Suprapubic skin (tissue), 4 donors: Measurements from ENCODE around the gene MAGEF1. TPM values are rescaled to one million over a fixed set of nuclear protein-coding genes. Genes with fewer than 3 reads are reported as not detected.

ENCODE experiments used
- DNase-seq, 2 donors: peaks; one replicate each; pipeline ENCODE4 v3.0.0-alpha.2; 2019; ENCODE audit warnings: low spot score in 2 of 2
- H3K27ac ChIP-seq: fragments of 200-600 bp; sonication (generic); one replicate; pipeline ENCODE4 v1.5.1; 2019
- H3K27me3 ChIP-seq: fragments of 200-600 bp; sonication (generic); one replicate; pipeline ENCODE4 v1.5.1; 2019
- H3K36me3 ChIP-seq: fragments of 200-600 bp; sonication (generic); one replicate; pipeline ENCODE4 v1.5.1; 2019
- H3K4me1 ChIP-seq: fragments of 200-600 bp; sonication (generic); one replicate; pipeline ENCODE4 v1.5.1; 2019
- H3K4me3 ChIP-seq: fragments of 200-600 bp; sonication (generic); one replicate; pipeline ENCODE4 v1.5.1; 2019; ENCODE audit warnings: mild to moderate bottlenecking
- H3K9me3 ChIP-seq: fragments of 200-600 bp; sonication (generic); one replicate; pipeline ENCODE4 v1.5.1; 2019
- CTCF ChIP-seq, 2 donors: fragments of 200-600 bp in 1 of 2; fragments of 450-650 bp in 1 of 2; sonication (generic) in 1 of 2; IDR thresholded peaks; one replicate each; pipeline ENCODE4 v1.5.1; 2016 to 2019; ENCODE audit warnings: antibody characterized with exemption in 2 of 2, mild to moderate bottlenecking in 1 of 2, moderate library complexity in 1 of 2
- EP300 ChIP-seq: sonication (generic); formaldehyde crosslinking; IDR thresholded peaks from one replicate; pipeline ENCODE4 v1.6.1; 2017; ENCODE audit warnings: antibody characterized with exemption
- POLR2A ChIP-seq, 2 donors: fragments of 450-650 bp; IDR thresholded peaks; one replicate each; pipeline ENCODE4 v1.6.1; 2017; ENCODE audit warnings: antibody characterized with exemption in 2 of 2, mild to moderate bottlenecking in 2 of 2, moderate library complexity in 2 of 2
- POLR2AphosphoS5 ChIP-seq, 3 donors: sonication (generic); formaldehyde crosslinking; IDR thresholded peaks; one replicate each; pipeline ENCODE4 v1.6.1; 2017; ENCODE audit warnings: antibody characterized with exemption in 3 of 3
- WGBS: methylation state at CpG from one replicate; pipeline ENCODE4 v1.1.5; 2018; 5-methylcytosine and 5-hydroxymethylcytosine counted together
- total RNA-seq, 4 donors: library from RNA; depleted of rRNA; stranded (reverse); fragments of >200 nt; gene quantifications; one replicate each; pipeline ENCODE4 v1.1.0, GENCODE V29; 2016

Gene MAGEF1
- total RNA-seq, 4 donors from 2014 or later: 12.8 to 26.5 (median 17.7) TPM

- no peaks in the 10 kb centered on the region for H3K36me3 ChIP-seq
- no peak for DNase-seq
- H3K27me3 ChIP-seq: no peaks in the 10 kb centered on the region
- H3K27ac ChIP-seq: no peak overlapping the region
- no peaks in the 10 kb centered on the region for H3K9me3 ChIP-seq
- peaks cover 5% of the 10 kb centered on the region for H3K4me1 ChIP-seq
- H3K4me3 ChIP-seq: no peak overlapping the region
- 94% methylated on average over 7 of the region's 11 CpGs for WGBS
- TF ChIP-seq POLR2AphosphoS5 (IDR thresholded peaks at IDR 0.05) (no peak), POLR2A (IDR thresholded peaks at IDR 0.05) (no peak)
These were observed 29.2 kb downstream of the MAGEF1 start for GRCh38 chr3:184682671-184683070.

GRCh38 chr3:184680385-184681345 lies 31.2 kb downstream of the MAGEF1 start:
- Histone ChIP-seq H3K4me1 (no peaks in the 10 kb centered on the region), H3K27ac (no peak overlapping the region), H3K27me3 (no peaks in the 10 kb centered on the region), H3K36me3 (no peaks in the 10 kb centered on the region), H3K9me3 (no peaks in the 10 kb centered on the region), H3K4me3 (no peak overlapping the region)
- DNase-seq: no peak
- no peak for TF ChIP-seq POLR2AphosphoS5 (IDR thresholded peaks at IDR 0.05)
- no peak for TF ChIP-seq POLR2A (IDR thresholded peaks at IDR 0.05)
- TF ChIP-seq EP300: no peak
- TF ChIP-seq CTCF (IDR thresholded peaks at IDR 0.05): no peak
- WGBS: 90% methylated on average over 10 of the region's 10 CpGs

GRCh38 chr3:184679056-184679816 lies 32.6 kb downstream of the MAGEF1 start:
- no peak for TF ChIP-seq POLR2A (IDR thresholded peaks at IDR 0.05)
- TF ChIP-seq POLR2AphosphoS5 (IDR thresholded peaks at IDR 0.05): no peak
- TF ChIP-seq EP300: no peak
- TF ChIP-seq CTCF (IDR thresholded peaks at IDR 0.05): no peak
- H3K27me3 ChIP-seq: no peaks in the 10 kb centered on the region
- H3K27ac ChIP-seq: no peak overlapping the region
- H3K4me3 ChIP-seq: no peak overlapping the region
- H3K4me1 ChIP-seq: no peaks in the 10 kb centered on the region
- H3K36me3 ChIP-seq: no peaks in the 10 kb centered on the region
- no peaks in the 10 kb centered on the region for H3K9me3 ChIP-seq
- no peak for DNase-seq
- WGBS: 80% methylated on average over 11 of the region's 24 CpGs

GRCh38 chr3:184678317-184679055 lies 33.4 kb downstream of the MAGEF1 start:
- 95% methylated on average over 14 of the region's 16 CpGs for WGBS
- no peaks in the 10 kb centered on the region for H3K9me3 ChIP-seq
- no peak overlapping the region for H3K27ac ChIP-seq
- no peaks in the 10 kb centered on the region for H3K36me3 ChIP-seq
- H3K4me3 ChIP-seq: no peak overlapping the region
- TF ChIP-seq EP300 (no peak), POLR2A (IDR thresholded peaks at IDR 0.05) (no peak), CTCF (IDR thresholded peaks at IDR 0.05) (no peak), POLR2AphosphoS5 (IDR thresholded peaks at IDR 0.05) (no peak)
- DNase-seq: no peak
- H3K27me3 ChIP-seq: no peaks in the 10 kb centered on the region
- H3K4me1 ChIP-seq: no peaks in the 10 kb centered on the region

DNA sequence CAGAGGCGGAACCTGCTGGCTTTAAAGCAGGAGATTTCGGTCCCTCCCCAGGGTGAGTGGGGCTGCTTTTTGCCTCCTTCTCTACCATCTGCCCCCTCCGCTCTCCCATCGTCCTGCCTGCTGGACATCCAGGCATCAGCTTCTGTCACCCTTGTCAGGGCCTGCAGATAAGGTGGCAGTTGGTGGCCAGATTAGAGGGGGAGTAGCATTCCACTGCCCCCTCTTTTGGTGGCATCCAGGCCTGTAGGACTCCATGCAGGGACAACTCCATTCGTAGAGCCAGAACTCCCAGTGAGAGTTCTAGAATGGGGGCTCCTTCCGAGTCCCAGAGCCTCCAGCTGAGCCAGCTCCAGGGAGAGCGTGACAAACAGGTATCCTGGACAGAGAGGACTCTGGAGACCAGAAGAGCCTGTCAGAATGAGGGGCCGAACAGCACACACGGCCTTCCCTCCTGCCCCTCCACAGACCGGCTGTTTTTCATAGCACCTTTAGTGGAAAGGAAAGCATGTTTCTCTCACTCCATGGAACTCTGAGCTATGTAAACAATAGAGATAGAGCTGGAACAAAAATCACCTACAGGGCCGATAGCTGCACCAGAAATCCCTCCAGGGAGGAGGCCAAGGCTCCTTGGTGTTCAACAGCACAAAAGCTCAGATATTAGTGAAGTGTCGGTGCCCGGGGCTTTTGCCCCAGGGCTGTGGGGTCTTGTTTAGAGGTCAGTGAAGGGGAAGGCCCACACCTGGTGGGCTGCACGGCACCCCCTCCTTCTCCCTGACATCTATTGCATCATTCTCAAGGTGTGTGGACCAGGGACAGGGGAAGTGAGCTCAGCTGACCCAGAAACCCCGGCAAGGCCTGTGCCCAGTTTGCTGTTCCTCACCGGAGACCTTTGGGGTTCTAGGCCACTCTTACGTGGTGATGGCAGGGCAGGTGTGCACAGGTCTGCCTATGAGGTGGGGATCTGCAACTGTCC lies 34.2 kb downstream of the MAGEF1 start:
- no peaks in the 10 kb centered on the region for H3K36me3 ChIP-seq
- WGBS: 91% methylated on average over 13 of the region's 17 CpGs
- no peak for DNase-seq

More for the DNA sequence above, 34.2 kb downstream of the MAGEF1 start:
- no peaks in the 10 kb centered on the region for H3K27me3 ChIP-seq
- no peaks in the 10 kb centered on the region for H3K4me1 ChIP-seq
- no peak overlapping the region for H3K4me3 ChIP-seq
- TF ChIP-seq POLR2A (IDR thresholded peaks at IDR 0.05): no peak
- TF ChIP-seq POLR2AphosphoS5 (IDR thresholded peaks at IDR 0.05): no peak
- no peak for TF ChIP-seq EP300
- no peaks in the 10 kb centered on the region for H3K9me3 ChIP-seq
- H3K27ac ChIP-seq: no peak overlapping the region
